COLO668 (cell line): ENCODE measurements around the gene CD244.

ENCODE experiments used
- DNase-seq: peaks from one replicate; lab custom pipeline; 2025; ENCODE audit not compliant: unreplicated experiment; lab: John Stamatoyannopoulos, UW

Gene CD244

DNA sequence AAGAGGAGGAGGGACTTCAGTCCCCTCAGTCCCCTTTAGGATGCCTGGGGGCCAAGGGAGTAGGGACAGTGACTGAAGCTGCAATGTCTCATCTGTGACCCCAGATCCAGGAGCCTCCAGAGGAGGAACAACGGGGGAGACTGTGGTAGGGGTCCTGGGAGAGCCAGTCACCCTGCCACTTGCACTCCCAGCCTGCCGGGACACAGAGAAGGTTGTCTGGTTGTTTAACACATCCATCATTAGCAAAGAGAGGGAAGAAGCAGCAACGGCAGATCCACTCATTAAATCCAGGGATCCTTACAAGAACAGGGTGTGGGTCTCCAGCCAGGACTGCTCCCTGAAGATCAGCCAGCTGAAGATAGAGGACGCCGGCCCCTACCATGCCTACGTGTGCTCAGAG is 48.4 kb downstream of the CD244 start:
- DNase-seq, result no peak

DNA sequence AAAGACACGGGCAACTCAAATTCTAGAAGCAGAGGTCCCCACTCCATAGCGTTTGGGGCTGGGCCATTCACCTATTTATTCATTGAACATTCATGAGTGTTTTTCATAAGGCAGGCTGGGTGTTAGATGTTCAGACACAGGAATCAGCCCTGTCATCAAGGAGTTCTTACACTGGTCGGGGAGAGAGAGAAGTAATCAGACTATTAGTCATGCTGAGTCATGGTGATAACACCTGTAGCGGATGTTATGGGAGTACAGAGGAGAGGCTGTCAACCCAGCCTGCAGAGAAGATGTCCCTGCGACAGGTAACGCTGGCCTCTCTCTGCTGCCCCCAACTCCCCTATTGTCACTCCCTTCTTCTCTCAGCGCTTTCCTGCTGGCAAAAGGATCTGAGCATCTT is 49.5 kb downstream of the CD244 start:
- DNase-seq, result no peak

DNA sequence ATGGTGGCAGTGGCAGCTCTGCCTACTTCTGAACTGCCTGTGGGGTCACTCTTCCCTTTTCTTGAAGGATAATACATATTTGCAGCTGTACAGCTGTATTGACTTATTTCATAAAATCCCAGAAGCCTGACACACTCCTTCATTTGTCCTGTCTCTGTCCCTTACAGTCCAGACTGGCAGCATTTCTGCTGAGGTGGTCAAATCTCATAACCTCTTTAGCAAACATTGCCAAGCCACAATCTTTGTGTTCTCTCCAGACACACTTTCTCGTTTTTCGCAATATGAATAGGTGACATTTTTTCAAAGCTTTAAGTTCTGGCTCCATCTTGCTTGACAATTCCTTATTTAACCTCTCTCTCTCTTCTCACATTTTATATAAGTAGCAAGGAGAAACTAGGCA is 51.5 kb downstream of the CD244 start:
- DNase-seq, result no peak

DNA sequence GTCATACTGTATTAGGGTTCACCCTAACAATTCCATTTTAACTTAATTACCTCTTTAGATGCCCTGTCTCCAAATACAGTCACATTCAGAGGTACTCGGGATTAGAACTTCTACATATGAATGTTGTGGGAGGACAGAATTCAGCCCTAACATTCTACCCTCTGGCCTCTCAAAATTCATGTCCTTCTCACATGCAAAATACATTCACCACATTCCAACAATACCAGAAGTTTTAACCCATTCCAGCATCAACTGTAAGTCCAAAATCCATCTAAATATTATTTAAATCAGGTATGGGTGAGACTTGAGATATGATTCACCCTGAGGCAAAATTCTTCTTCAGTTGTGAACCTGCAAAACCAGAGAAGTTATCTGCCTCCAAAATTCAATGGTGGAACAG is 52.2 kb downstream of the CD244 start:
- DNase-seq, result no peak

DNA sequence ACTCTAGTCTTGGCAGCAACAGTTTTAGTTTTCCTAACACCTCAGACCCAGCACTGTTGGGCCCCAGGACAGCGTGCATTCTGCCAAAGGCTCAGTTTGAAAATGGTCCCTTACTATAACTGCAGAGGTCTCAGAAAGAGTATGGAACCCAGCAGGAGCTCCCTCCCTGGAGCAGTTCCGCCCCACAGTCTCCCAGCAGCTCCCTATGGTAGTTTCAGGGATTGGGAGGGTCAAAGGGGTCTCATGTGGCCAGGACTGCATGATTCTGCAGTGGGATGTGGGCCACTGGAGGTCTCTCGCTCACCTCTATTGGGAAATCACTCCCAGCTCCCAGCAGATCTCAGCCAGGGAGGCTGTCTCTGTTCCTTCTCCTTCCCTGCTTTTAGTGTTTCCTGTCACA is 54.4 kb downstream of the CD244 start:
- DNase-seq, result no peak

DNA sequence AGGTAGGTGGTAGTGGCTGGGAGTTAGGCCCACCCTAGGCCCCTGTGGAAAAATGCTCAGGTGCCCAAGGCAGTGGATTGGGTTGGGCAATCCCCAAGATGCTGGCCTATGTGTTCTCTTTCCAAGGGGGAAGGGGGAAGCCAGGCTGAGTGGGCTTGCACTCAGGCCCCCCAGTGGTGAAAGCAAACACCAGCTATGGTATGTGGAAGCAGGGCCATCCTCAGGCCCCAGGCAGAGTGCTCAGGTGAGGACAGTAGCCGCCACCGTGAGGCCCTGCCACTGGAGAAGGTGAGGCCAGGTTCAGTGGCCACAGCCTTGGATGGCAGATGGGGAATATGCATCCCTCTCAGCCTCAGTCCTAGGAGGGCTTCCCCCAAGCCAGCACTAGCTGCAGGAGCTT is 54.9 kb downstream of the CD244 start:
- no peak for DNase-seq

DNA sequence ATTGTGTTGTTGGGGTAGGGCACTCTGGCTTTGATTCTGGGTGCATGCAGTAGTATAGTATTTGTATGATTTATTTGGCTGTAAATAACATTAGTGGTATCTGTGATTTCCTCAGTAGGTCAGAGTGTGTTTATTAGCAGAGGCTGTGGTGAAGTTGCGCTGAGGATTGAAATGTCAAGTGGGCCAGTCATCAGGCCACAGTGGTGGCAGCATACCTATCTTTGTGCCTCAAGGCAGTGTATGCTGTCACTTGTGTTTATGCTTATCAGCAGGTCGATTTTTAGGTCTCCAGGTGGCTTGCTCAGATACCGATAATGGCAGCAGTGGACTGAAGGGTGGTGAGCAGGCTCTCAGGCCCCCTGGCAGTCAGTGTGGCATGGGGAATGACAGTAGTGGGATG is 55.4 kb downstream of the CD244 start:
- DNase-seq, result no peak

DNA sequence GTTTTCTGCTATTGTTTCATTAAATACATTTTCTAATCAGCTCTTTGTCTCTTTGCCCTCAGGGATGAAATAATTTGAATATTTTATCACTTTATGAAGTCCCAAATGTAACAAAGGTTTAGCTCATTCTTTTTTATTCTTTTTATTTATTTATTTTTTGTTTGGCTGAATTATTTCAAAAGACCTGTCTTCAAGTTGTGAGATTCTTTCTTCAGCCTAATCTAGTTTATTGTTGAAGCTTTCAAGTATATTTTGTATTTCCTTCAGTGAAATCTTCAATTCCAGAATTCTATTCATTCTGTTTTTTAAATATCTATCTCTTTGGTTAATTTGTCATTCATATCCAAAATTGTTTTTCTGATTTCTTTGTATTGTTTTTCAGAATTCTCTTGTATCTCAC is 55.9 kb downstream of the CD244 start:
- DNase-seq, result no peak

DNA sequence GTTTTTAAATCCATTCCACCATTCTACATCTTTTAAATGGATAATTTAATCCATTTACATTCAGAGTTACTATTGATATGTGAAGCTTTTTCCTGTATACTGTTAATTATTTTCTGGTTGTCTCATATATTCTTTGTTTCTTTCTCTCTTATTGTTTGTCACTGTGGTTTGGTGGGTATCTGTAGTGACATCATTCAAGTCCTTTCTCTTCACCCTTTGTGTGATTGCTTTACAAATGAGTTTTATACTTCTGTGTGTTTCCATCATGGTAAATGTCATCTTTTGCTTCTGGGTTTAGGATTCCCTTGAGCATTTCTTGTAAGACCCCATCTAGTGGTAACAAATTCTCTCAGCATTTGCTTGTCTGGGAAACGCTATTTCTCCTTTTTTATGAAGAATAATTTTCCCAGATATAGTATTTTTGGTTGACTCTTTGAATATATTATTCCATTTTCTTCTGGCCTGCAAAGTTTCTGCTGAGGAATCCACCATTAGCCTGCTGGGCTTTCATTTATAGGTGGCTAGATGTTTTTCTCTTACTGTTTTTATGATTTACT is 56.5 kb downstream of the CD244 start:
- DNase-seq, result no peak

DNA sequence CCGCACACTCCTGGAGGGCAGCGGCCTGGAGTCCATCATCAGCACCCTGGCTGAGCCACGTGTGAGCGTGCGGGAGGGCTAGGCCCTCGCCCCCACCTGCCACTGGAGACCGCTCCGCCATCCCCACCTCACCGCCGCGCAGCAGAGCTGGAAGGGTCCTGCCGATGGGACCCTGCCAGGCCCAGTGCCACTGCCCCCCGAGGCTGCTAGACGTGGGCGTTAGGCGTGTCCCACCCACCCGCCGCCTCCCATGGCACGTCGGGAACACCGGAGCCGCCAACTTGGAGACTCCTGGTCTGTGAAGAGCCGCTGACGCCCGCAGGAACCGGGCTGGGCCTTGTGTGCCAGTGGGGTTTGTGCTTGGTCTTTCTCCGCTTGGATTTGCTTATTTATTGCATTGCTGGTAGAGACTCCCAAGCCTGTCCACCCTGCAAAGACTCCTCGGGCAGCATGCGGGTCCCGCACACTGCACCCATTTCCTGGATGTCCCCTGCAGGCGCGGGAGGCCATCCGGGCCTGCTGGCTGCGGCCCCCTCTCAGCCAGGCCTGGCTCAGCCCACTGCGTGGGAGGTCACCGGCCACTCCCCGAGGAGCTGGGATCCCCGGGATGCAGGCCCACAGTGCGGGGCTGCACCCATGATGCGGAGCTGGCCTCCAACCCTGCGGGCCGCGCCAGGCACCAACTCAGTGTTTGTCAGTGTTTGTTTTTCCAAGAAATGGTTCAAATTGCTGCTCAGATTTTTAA is 60.7 kb downstream of the CD244 start:
- no peak for DNase-seq

DNA sequence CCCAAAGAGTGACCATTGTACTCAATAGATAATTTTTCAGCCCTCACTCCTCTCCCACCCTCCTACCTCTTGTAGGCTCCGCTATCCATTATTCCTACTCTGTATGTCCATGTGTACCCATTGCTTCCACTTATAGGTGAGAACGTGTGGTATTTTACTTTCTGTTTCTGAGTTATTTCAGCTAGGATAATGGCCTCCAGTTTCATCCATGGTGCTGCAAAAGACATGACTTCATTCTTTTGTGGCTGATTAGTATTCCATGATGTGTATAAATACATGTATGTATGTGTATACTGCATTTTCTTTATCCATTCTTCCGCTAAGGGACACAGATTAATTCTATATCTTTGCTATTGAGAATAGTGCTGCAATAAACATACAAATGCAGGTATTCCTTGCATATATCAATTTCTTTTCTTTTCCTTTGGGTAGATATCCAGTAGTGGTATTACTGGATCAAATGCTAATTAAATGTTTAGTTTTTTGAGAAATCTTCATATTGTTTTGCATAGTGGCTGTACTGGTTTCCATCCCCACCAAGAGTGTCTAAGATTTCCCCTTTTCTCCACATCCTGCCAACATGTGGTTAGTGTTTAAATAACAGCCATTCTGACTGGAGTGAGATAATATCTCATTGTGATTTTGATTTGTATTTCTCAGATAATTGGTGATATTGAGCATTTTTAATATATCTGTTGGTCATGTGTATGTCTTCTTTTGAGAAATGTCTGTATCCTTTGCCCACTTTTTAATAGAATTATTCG is 61.9 kb downstream of the CD244 start:
- no peak for DNase-seq

DNA sequence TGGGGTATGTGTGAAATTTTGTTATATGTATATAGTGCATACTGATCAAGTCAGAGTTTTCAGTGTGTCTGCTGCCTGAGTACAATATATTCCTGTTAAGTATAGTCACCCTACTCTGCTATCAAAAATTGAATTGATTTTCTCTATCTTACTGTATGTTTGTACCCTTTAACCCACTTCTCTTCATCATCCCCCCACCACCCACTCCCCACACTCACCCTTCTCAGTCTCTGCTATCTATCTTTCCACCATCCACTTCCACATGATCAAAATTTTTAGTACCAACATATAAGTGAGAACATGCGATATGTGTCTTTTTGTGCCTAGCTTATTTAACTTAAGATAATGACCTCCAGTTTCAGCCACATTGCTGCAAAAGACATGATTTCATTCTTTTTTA is 62.5 kb downstream of the CD244 start:
- no peak for DNase-seq

DNA sequence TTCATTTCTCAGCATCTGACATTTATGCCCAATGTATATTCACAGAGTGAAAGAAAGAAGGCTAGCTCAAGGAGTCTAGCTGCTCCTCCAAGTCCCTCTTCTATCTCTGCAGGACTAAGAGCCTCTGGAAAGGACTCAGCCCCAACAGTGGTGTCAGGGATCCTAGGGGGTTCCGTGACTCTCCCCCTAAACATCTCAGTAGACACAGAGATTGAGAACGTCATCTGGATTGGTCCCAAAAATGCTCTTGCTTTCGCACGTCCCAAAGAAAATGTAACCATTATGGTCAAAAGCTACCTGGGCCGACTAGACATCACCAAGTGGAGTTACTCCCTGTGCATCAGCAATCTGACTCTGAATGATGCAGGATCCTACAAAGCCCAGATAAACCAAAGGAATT is 63.0 kb downstream of the CD244 start:
- DNase-seq, result no peak

DNA sequence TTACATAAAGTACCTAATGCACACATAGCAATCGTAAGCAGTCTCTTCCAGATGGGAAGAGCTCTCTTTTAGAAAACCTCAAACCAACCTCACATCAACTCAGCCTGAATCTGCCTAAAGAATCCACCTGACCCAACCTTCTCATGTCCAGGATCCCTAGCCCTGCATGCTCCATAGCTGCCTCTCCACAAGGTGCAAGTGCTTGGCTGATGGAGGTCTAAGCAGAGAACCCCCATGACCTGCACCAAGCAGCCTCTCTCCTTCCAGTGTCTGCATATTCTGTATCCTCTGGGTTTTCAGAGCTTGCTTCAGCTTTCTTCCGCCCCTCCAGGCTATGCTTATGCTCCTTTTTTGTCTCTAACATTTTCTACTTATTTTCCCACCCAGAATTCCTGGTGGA is 64.2 kb downstream of the CD244 start:
- no peak for DNase-seq

DNA sequence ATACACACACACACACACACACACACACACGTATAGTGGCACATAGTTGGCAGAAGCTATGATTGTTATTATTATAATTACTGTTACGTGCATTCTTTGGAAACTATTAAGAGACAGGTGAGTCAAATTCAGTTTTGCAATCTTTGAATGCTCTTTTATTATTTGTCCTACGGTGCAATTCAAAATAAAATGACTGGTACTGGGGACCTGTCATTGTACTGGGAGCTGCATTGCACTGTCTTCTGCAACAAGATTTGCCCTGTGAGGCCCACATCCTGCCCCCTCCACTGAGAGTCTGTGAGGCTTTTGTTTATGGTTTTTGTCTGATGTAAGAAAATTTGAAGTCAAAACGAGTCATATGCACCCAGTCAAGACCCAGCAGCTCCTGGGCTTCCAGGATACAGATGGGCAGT is 64.8 kb downstream of the CD244 start:
- no peak for DNase-seq

DNA sequence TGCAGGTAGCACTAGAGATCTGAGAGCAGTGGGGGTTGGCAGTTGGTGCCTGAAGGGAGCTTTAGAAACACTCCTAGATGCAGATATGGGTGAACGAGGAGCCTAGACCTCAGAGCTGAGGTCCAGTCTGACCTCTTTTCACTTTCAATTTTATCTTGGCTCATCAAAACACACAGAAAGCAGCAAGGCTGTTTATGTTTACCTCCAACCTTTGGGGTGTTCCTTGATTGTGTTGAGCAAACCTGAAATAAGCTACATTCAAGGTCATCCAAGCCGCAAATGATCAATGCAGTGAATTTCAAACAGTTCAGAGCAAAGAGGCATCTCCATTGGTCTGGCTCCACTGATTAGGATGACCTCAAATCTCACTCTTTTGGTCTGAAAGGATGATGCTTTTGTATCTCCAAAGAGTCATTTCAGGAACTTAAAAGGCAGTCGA is 65.4 kb downstream of the CD244 start:
- no peak for DNase-seq

DNA sequence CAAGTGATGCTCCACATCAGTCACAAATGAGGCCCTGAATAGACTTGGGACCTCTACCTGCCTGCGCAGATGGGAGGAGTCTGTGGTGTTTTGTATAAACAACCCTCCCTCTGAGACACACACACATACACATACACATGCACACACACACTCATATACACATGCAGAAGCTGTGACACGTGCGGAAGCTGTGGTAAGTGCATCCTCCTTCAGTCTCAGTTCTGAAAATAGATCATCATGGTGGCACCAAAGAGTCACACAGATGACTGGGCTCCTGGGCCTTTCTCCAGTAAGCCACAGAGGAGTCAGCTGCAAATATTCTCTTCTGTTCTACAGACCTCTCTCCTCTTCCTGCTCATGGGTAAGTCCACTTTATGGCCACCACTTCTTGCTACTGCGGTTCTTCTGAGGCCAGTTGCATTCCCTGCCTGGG is 66.7 kb downstream of the CD244 start, which contains the start of gene LY9:
Gene LY9 (plus strand): TSS at position 224 of the 433 bp plus-strand sequence. CDS start 14 bp downstream, at position 238.
- no peak for DNase-seq

DNA sequence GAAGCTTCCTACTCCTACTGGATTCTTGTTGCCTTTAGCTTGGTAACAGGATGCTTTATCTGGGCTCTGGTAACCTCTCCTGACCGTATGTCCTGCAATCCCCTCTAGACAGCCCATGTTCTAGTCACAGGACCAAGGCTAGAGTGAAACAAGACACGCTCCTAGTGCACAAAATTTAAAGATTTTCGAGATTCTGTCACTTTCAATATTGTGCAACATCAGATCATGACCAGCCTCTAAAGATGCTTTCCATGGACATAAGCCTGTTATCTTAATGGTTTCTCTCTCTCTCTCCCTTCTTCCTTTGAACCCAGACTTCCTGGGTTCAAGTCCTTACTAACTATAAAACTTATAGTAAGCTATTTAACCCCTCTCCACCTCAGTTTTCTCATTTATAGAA is 68.3 kb downstream of the CD244 start:
- DNase-seq, result no peak

DNA sequence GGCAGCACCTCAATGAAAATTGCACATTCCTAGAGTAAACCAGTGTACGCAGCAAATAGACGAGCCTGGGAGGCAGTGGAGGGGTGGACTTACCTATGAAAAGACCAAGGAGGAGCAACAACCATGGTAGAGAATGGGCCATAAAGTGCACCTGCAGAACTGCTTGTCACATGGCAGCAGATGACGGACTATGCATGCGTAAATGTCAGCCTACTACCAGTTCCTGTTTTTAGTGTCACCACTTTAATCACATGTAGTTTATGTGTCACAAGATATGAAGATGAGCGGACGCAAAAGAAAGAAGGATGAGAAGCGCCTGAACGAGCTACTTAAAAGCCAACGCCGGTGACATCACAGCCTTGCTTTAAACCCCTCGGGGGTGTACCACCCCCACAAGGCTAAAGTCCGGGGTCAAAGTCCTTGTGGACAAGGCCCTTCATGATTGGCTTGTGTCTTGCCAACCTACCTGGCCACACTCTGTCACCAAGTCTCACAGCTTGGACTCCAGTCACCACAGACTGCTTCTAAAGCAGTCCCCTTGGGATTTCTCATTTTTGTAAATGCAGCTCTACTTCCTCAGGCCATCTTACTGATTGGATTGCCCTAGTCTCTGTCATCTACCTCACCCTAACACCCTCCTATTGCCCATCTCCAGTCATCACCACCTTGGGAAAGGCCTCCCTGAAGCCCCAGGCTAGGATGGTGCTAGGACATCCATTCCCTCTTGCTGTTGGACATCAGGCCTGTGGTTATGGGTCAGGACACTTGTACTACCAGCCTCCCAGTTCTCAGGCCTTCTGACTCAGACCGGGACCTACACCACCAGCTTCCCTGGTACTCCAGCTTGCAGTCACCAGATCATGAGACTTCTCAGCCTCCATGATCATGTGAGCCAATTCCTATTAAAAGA is 72.7 kb downstream of the CD244 start:
- no peak for DNase-seq

DNA sequence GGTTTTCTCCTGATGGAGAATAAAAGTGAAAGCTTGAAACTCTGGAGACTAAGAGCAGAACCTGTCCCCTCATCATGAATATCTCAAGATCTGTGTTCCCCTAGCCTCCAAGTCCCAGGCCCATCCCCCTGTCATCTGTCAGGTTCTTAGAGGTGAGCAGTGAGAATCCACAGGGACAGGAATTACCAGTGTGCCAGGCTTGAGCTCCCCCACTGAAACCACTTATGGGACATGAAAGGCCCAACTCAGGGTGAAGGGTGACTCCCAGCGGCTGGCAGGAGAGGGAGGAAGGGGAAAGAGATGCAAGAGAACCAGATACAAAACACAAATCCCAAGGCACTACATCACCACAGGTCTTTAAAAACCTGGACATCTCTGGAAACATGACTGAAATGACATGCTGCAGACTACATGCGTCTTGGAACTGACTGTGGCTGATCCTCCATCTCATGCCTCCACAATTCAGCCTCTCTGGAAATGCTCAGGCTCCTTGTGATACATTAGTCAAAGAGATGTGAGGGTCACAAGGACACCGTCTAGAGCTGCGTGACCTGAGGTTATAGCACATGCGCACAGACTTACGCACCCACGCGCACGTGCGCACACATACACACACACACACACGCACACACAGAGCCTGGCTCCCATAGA is 73.5 kb downstream of the CD244 start:
- no peak for DNase-seq
